Astrocyte (in vitro differentiated cells and primary cell): ENCODE results near the gene DNAJC11. TPM values are rescaled to one million over a fixed set of nuclear protein-coding genes. Genes with fewer than 3 reads are reported as not detected.

Source experiments
- DNase-seq: peaks from one replicate; pipeline ENCODE4 v3.0.0-alpha.2; 2010; ENCODE audit warnings: low read depth
- FAIRE-seq: peaks from 2 replicates; lab custom pipeline; 2011; peaks lifted over from hg19 to GRCh38; lab: Jason Lieb, UNC
- H2AFZ ChIP-seq: 2 replicates; pipeline ENCODE4 v1.6.0; 2012; ENCODE audit warnings: low read depth, low read length, inconsistent platforms
- H3K27ac ChIP-seq: 2 replicates; pipeline ENCODE4 v1.5.1; 2011; ENCODE audit warnings: low read depth, low read length, inconsistent platforms
- H3K27me3 ChIP-seq: 2 replicates; pipeline ENCODE4 v1.6.0; 2011; ENCODE audit warnings: low read length, inconsistent platforms; ENCODE audit not compliant: insufficient read depth
- H3K36me3 ChIP-seq: 2 replicates; pipeline ENCODE4 v1.5.1; 2011; ENCODE audit warnings: low read length, inconsistent platforms; ENCODE audit not compliant: insufficient read depth
- H3K4me1 ChIP-seq: 2 replicates; pipeline ENCODE4 v1.5.1; 2011; ENCODE audit warnings: low read length, inconsistent platforms; ENCODE audit not compliant: insufficient read depth
- H3K4me2 ChIP-seq: 2 replicates; pipeline ENCODE4 v1.6.0; 2012; ENCODE audit warnings: low read length, inconsistent platforms
- H3K4me3 ChIP-seq: 2 replicates; pipeline ENCODE4 v1.5.1; 2011; ENCODE audit warnings: low read depth, mild to moderate bottlenecking, low read length, inconsistent platforms; ENCODE audit not compliant: insufficient read depth
- H3K79me2 ChIP-seq: 2 replicates; pipeline ENCODE4 v1.6.0; 2012; ENCODE audit warnings: mild to moderate bottlenecking, low read length, inconsistent platforms; ENCODE audit not compliant: insufficient read depth
- H3K9ac ChIP-seq: 2 replicates; pipeline ENCODE4 v1.6.0; 2012; ENCODE audit warnings: mild to moderate bottlenecking, low read length, inconsistent platforms
- H3K9me3 ChIP-seq: 2 replicates; pipeline ENCODE4 v1.5.1; 2012; ENCODE audit warnings: low read depth, mild to moderate bottlenecking, low read length, inconsistent platforms; ENCODE audit not compliant: insufficient read depth
- H4K20me1 ChIP-seq: 2 replicates; pipeline ENCODE4 v1.6.0; 2012; ENCODE audit warnings: low read length, inconsistent platforms; ENCODE audit not compliant: insufficient read depth
- H3K27ac Mint-ChIP-seq: one replicate; pipeline ENCODE4 v1.8.0; 2021; ENCODE audit warnings: mild to moderate bottlenecking, mixed read lengths; ENCODE audit not compliant: unreplicated experiment
- H3K27me3 Mint-ChIP-seq: one replicate; pipeline ENCODE4 v1.8.0; 2021; ENCODE audit warnings: low read depth, mixed read lengths; ENCODE audit not compliant: unreplicated experiment
- H3K36me3 Mint-ChIP-seq: one replicate; pipeline ENCODE4 v1.8.0; 2021; ENCODE audit warnings: low read depth, mixed read lengths; ENCODE audit not compliant: unreplicated experiment
- H3K4me1 Mint-ChIP-seq: one replicate; pipeline ENCODE4 v1.8.0; 2021; ENCODE audit warnings: low read depth, mixed read lengths; ENCODE audit not compliant: unreplicated experiment
- H3K4me3 Mint-ChIP-seq: one replicate; pipeline ENCODE4 v1.8.0; 2021; ENCODE audit warnings: mild to moderate bottlenecking, moderate library complexity, mixed read lengths; ENCODE audit not compliant: unreplicated experiment
- H3K9me3 Mint-ChIP-seq: one replicate; pipeline ENCODE4 v1.8.0; 2021; ENCODE audit warnings: mild to moderate bottlenecking, mixed read lengths; ENCODE audit not compliant: unreplicated experiment
- EZH2 ChIP-seq: IDR thresholded peaks from 2 replicates; pipeline ENCODE4 v1.6.1; 2012; ENCODE audit warnings: mild to moderate bottlenecking, low read length, inconsistent platforms; ENCODE audit not compliant: insufficient read depth
- total RNA-seq: library from RNA; stranded (reverse); gene quantifications from 2 replicates; pipeline ENCODE4 v1.2.1, GENCODE V29; 2021
- TF ChIP-seq, protein P1 (sequence below): IDR thresholded peaks from 2 replicates; pipeline ENCODE4 v1.5.1; 2011; ENCODE audit warnings: low read depth, mild to moderate bottlenecking, inconsistent platforms, low read length, moderate library complexity; ENCODE audit not compliant: insufficient read depth

Gene DNAJC11
- total RNA-seq, 1 donor from 2014 or later, result 63.9 TPM

DNA sequence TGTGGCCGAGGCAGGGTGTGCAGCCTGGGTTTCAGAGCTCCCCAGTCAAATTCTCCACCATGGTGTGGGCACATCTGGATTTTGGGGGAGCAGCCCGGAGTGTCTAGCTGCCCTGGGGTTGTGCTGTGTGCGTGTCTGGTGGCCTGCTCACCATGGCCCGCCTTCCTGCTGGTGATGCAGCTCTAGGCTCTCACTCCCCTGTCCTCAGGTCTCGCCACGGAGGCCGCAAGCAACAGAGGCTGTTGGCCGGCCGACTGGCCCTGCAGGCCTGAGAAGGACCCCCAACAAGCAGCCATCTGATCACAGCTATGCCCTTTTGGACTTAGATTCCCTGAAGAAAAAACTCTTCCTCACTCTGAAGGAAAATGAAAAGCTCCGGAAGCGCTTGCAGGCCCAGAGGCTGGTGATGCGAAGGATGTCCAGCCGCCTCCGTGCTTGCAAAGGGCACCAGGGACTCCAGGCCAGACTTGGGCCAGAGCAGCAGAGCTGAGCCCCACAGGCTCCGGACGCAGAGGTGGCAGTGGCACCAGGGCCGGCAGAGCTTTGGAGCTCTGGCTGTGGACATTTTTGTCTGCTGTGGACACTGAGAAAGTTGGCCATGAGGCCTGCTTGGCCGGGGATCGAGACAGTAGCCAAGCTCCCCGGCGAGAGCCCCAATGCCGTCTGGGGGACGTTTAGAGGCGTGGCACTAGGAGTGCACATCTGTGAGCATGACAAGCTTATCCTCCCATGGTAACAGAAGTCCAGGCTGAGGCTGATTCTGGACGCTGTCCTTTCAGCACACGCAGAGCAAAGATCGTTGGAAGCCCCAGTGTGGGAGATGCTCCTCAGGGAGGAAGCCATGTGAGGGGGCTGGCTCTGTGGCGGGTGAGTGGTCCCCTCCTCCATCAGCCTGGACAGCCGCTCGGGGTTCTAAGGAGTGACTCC is 68.8 kb downstream of the DNAJC11 start:
- FAIRE-seq, result no peak
- no peak overlapping the region for H3K9ac ChIP-seq
- H3K79me2 ChIP-seq, result peaks cover 9% of the 10 kb centered on the region
- no peak overlapping the region for H3K27ac ChIP-seq
- no peak overlapping the region for H3K4me3 ChIP-seq
- H3K27me3 Mint-ChIP-seq, result no peaks in the 10 kb centered on the region
- H3K27ac Mint-ChIP-seq, result no peak overlapping the region
- H3K9me3 Mint-ChIP-seq, result no peaks in the 10 kb centered on the region
- H3K4me1 ChIP-seq, result peaks cover under 1% of the 10 kb centered on the region
- TF ChIP-seq, protein P1, sequence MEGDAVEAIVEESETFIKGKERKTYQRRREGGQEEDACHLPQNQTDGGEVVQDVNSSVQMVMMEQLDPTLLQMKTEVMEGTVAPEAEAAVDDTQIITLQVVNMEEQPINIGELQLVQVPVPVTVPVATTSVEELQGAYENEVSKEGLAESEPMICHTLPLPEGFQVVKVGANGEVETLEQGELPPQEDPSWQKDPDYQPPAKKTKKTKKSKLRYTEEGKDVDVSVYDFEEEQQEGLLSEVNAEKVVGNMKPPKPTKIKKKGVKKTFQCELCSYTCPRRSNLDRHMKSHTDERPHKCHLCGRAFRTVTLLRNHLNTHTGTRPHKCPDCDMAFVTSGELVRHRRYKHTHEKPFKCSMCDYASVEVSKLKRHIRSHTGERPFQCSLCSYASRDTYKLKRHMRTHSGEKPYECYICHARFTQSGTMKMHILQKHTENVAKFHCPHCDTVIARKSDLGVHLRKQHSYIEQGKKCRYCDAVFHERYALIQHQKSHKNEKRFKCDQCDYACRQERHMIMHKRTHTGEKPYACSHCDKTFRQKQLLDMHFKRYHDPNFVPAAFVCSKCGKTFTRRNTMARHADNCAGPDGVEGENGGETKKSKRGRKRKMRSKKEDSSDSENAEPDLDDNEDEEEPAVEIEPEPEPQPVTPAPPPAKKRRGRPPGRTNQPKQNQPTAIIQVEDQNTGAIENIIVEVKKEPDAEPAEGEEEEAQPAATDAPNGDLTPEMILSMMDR, result no peak
- TF ChIP-seq EZH2, result no peak
- peaks cover 16% of the 10 kb centered on the region for H4K20me1 ChIP-seq
- no peak overlapping the region for H3K4me3 Mint-ChIP-seq
- H2AFZ ChIP-seq, result no peak overlapping the region
- peaks cover 8% of the 10 kb centered on the region for H3K36me3 ChIP-seq
- H3K36me3 Mint-ChIP-seq, result peaks cover 20% of the 10 kb centered on the region
- H3K9me3 ChIP-seq, result no peaks in the 10 kb centered on the region
- no peak overlapping the region for H3K4me2 ChIP-seq
- no peak for DNase-seq
- H3K4me1 Mint-ChIP-seq, result no peaks in the 10 kb centered on the region
- H3K27me3 ChIP-seq, result no peaks in the 10 kb centered on the region

DNA sequence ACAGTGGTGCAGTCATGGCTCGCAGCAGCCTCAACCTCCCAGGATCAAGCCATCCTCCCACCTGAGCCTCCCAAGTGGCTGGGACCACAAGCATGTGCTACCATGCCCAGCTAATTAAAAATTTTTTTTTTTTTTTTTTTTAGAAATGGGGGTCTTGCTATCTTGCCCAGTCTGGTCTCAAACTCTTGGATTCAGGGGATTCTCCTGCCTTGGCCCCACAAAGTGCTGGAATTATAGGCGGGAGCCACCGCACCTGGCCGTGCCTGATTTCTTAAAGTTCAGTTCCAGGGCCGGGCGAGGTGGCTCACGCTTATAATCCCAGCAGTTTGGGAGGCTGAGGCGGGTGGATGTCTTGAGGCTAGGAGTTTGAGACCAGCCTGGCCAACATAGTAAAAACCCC is 70.6 kb downstream of the DNAJC11 start:
- DNase-seq, result no peak

More for the DNA sequence above, 70.6 kb downstream of the DNAJC11 start:
- Histone ChIP-seq H3K27me3 (no peaks in the 10 kb centered on the region), H4K20me1 (peaks cover 29% of the 10 kb centered on the region), H2AFZ (no peak overlapping the region), H3K4me3 (no peak overlapping the region), H3K4me2 (no peak overlapping the region), H3K36me3 (peaks cover 3% of the 10 kb centered on the region), H3K9me3 (no peaks in the 10 kb centered on the region), H3K79me2 (peaks cover 26% of the 10 kb centered on the region), H3K27ac (no peak overlapping the region), H3K9ac (no peak overlapping the region), H3K4me1 (peaks cover 2% of the 10 kb centered on the region)
- TF ChIP-seq, protein P1, result no peak
- TF ChIP-seq EZH2, result no peak
- H3K36me3 Mint-ChIP-seq, result peaks cover 20% of the 10 kb centered on the region
- no peak for FAIRE-seq
- peaks cover 1% of the 10 kb centered on the region for H3K4me1 Mint-ChIP-seq
- no peak overlapping the region for H3K27ac Mint-ChIP-seq
- H3K4me3 Mint-ChIP-seq, result no peak overlapping the region
- H3K27me3 Mint-ChIP-seq, result no peaks in the 10 kb centered on the region
- no peaks in the 10 kb centered on the region for H3K9me3 Mint-ChIP-seq
